Thoracic aorta (tissue), 2 donors: Measurements from ENCODE around the gene MRTFB. TPM values are rescaled to one million over a fixed set of nuclear protein-coding genes. Genes with fewer than 3 reads are reported as not detected.

Source experiments
- ATAC-seq: fragments of 150-250 bp; one replicate; pipeline ENCODE4 v1.8.0; 2017; ENCODE audit warnings: low read depth; ENCODE audit not compliant: insufficient number of reproducible peaks, low FRiP score
- DNase-seq: peaks from one replicate; pipeline ENCODE4 v3.0.0-alpha.2; 2020; ENCODE audit warnings: low spot score
- H3K27ac ChIP-seq, 2 donors: fragments of 200-600 bp; sonication (generic); 1 replicate in 1 of 2; 2 replicates in 1 of 2; pipeline ENCODE4 v1.5.1; 2016; ENCODE audit warnings: mild to moderate bottlenecking in 2 of 2, moderate library complexity in 2 of 2
- H3K27me3 ChIP-seq: fragments of 200-600 bp; sonication (generic); replicated peaks from 2 replicates; pipeline ENCODE4 v1.6.0; 2016; ENCODE audit warnings: mild to moderate bottlenecking; ENCODE audit not compliant: insufficient read depth
- H3K36me3 ChIP-seq: fragments of 200-600 bp; sonication (generic); one replicate; pipeline ENCODE4 v1.5.1; 2016
- H3K4me1 ChIP-seq, 2 donors: fragments of 200-600 bp; sonication (generic); 1 replicate in 1 of 2; 2 replicates in 1 of 2; pipeline versions ENCODE4 v1.5.1 to v1.6.0; 2016; ENCODE audit warnings: low read depth in 2 of 2, mild to moderate bottlenecking in 1 of 2; ENCODE audit not compliant: control insufficient read depth in 1 of 2
- H3K4me3 ChIP-seq: fragments of 200-600 bp; sonication (generic); 2 replicates; pipeline ENCODE4 v1.5.1; 2016; ENCODE audit warnings: mild to moderate bottlenecking
- H3K9me3 ChIP-seq: fragments of 200-600 bp; sonication (generic); 2 replicates; pipeline ENCODE4 v1.5.1; 2016
- CTCF ChIP-seq: fragments of 200-600 bp; sonication (generic); IDR thresholded peaks from one replicate; pipeline ENCODE4 v1.5.1; 2019; ENCODE audit warnings: antibody characterized with exemption
- total RNA-seq, 2 donors: library from RNA; depleted of rRNA; stranded (reverse); fragments of >200 nt; gene quantifications; one replicate each; pipeline versions ENCODE4 v1.1.0 to v1.2.3, GENCODE V29; 2016

Gene MRTFB
- total RNA-seq, 2 donors from 2014 or later = 38.0 to 73.8 TPM

- Histone ChIP-seq H3K9me3 (no peaks in the 10 kb centered on the region), H3K27ac (no peak overlapping the region), H3K4me3 (no peak overlapping the region), H3K4me1 (peaks cover 15 to 41% of the 10 kb centered on the region in 2 donors), H3K36me3 (no peaks in the 10 kb centered on the region), H3K27me3 (no peaks in the 10 kb centered on the region)
- no peak for TF ChIP-seq CTCF
- DNase-seq (no peak), ATAC-seq (no peak)
Observed at GRCh38 chr16:14109782-14110727, 38.9 kb downstream of the MRTFB start.

- no peaks in the 10 kb centered on the region for H3K9me3 ChIP-seq
- no peak for TF ChIP-seq CTCF
- no peak overlapping the region for H3K4me3 ChIP-seq
- DNase-seq = no peak
- H3K4me1 ChIP-seq = peaks cover 15 to 42% of the 10 kb centered on the region in 2 donors
- H3K27me3 ChIP-seq = no peaks in the 10 kb centered on the region
- no peak for ATAC-seq
- H3K36me3 ChIP-seq = no peaks in the 10 kb centered on the region
- no peak overlapping the region for H3K27ac ChIP-seq
Observed at GRCh38 chr16:14110728-14111251, 39.7 kb downstream of the MRTFB start.

DNA sequence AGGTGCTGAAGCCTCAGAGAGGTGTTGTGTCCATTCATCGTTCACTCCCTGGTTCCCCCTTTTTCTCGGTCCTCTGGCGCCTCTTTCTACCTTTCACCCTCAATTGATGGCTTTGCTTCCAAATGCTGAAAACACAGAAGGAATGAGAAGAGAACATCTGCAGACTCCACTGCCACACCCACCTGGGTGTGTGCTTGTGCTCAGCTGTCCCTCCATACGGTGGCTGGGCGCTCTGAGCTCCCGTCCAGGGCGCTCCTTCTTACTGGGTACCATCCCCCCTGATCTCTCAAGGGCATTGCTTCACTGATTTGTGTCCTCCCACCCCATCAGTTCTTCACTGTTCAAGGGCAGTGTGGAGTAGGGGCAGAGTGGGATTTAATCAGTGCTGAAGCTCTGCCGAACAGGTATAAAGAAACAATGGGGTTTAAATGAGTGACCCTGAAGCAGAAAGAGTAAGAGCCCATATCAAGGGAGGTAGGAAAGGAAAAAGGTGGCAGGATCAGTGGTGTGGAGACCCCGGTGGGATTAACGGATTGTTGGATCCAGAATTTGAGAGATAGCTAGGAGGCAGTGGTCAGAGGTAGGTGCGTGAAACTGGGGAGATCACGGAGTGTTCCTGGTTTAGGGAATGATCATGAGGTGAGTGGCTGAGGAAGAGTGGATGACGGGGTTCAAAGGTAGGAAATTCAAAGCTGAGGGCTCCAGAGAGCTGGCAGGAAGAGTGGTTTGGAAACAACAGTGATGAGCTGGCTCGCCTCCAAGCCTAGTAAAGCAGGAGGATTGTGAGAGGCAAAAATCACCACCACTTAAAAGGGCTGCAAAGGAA is 40.8 kb downstream of the MRTFB start:
- Histone ChIP-seq H3K9me3 (no peaks in the 10 kb centered on the region), H3K4me1 (peaks cover 15 to 42% of the 10 kb centered on the region in 2 donors), H3K27ac (no peak overlapping the region), H3K36me3 (no peaks in the 10 kb centered on the region), H3K27me3 (no peaks in the 10 kb centered on the region), H3K4me3 (no peak overlapping the region)
- DNase-seq (no peak), ATAC-seq (no peak)
- TF ChIP-seq CTCF = no peak

DNA sequence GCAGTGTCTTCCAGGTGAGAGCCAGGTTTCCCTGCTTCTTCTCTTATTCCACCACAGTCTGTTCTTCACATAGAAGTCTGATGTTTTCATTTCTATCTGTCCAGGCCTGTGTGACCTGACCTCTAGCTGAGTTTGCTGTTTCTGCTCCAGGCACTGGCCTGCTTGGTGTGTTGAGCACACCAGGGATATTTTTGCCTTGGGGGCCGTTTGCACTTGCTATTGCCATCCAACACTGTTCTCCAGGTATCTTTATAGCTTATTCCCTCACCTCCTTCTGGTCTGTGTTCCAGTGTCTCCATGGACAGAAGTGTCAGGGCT is 41.4 kb downstream of the MRTFB start:
- peaks cover 15 to 42% of the 10 kb centered on the region in 2 donors for H3K4me1 ChIP-seq
- H3K27ac ChIP-seq = no peak overlapping the region
- H3K4me3 ChIP-seq = no peak overlapping the region
- H3K27me3 ChIP-seq = no peaks in the 10 kb centered on the region
- no peak for TF ChIP-seq CTCF
- DNase-seq = no peak
- no peak for ATAC-seq
- no peaks in the 10 kb centered on the region for H3K36me3 ChIP-seq
- no peaks in the 10 kb centered on the region for H3K9me3 ChIP-seq

DNA sequence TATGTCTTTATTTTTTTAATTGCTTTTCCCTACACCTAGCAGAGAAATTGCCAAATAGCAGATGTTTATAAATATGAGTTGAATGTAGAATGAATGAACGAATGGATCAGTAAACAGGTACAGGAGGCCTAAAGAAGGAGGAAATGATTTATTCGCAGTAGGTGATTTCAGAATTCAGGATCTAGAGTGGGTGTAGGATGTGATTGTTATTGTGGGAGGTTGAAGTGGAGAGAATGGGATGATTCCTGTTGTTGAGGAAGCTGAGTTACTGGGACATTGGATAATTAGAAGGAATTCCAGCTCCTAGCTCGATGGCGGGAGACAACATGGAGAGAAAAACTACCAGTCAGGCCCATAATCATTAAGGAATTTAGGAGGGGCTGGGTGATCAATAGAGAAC is 42.2 kb downstream of the MRTFB start:
- TF ChIP-seq CTCF = no peak
- H3K27ac ChIP-seq = no peak overlapping the region
- H3K4me3 ChIP-seq = no peak overlapping the region
- DNase-seq (no peak), ATAC-seq (no peak)
- H3K4me1 ChIP-seq = peaks cover 15 to 42% of the 10 kb centered on the region in 2 donors
- no peaks in the 10 kb centered on the region for H3K36me3 ChIP-seq
- H3K27me3 ChIP-seq = no peaks in the 10 kb centered on the region
- H3K9me3 ChIP-seq = no peaks in the 10 kb centered on the region
